Stimulated activated CD4-positive, alpha-beta T cell treated with anti-CD3 and anti-CD28 coated beads, Interleukin-1b, Interleukin-23, amount 100 ng/mL, for 4 hours (primary cell): ENCODE results near the gene TPRX2.
"Not testable (repeated sequence)": the region's sequence is repeated elsewhere in the genome, so short reads cannot be mapped to it uniquely, and the experiment has no call there.

Experiments
- DNase-seq, 2 donors: peaks; one replicate each; pipeline ENCODE4 v3.0.0-alpha.2; 2020; ENCODE audit warnings: low read depth in 2 of 2

The TPRX2 gene

GRCh38 chr19:47858646-47859285, at the start of gene TPRX2:
TSS of gene TPRX2 (plus strand) at chr19:47859235. CDS start at chr19:47859247, 12 bp downstream.
- not testable (repeated sequence) for DNase-seq

- peak; percentile 78 to 81 for DNase-seq
These were observed 45.6 kb upstream of the TPRX2 start for GRCh38 chr19:47813304-47813994.

GRCh38 chr19:47813995-47814328, 45.1 kb upstream of the TPRX2 start:
- no peak for DNase-seq

GRCh38 chr19:47816270-47816669, 42.8 kb upstream of the TPRX2 start:
- not testable (repeated sequence) for DNase-seq

- not testable (repeated sequence) for DNase-seq
These were observed 40.8 kb upstream of the TPRX2 start for GRCh38 chr19:47818221-47818620.

- DNase-seq: no peak
These were observed 39.2 kb upstream of the TPRX2 start for GRCh38 chr19:47819858-47820257.

GRCh38 chr19:47820410-47820809, 38.6 kb upstream of the TPRX2 start:
- DNase-seq: no peak

- DNase-seq: no peak
These were observed 37.5 kb upstream of the TPRX2 start, which contains the start of gene CRX for GRCh38 chr19:47821460-47822020. TSS of gene CRX (plus strand) at chr19:47821937. CDS start at chr19:47834444, 12,507 bp downstream.

GRCh38 chr19:47824396-47824795, 34.6 kb upstream of the TPRX2 start:
- no peak for DNase-seq

- DNase-seq: no peak
These were observed 32.2 kb upstream of the TPRX2 start for GRCh38 chr19:47826800-47827199.

- no peak for DNase-seq
These were observed 26.3 kb upstream of the TPRX2 start for GRCh38 chr19:47832723-47833122.

GRCh38 chr19:47836038-47836437, 23.0 kb upstream of the TPRX2 start:
- DNase-seq: no peak

- DNase-seq: no peak
These were observed 19.6 kb upstream of the TPRX2 start for GRCh38 chr19:47839411-47839810.

- DNase-seq: no peak
These were observed 19.1 kb upstream of the TPRX2 start for GRCh38 chr19:47839913-47840312.

GRCh38 chr19:47842941-47843340, 16.1 kb upstream of the TPRX2 start:
- DNase-seq: no peak

GRCh38 chr19:47848425-47848822, 10.6 kb upstream of the TPRX2 start:
- DNase-seq: no peak

- DNase-seq: peak; percentile 10 to 29
These were observed 10.1 kb upstream of the TPRX2 start for GRCh38 chr19:47848823-47849473.

- no peak for DNase-seq
These were observed 6.0 kb upstream of the TPRX2 start for GRCh38 chr19:47853003-47853402.

- DNase-seq: no peak
These were observed 4.6 kb upstream of the TPRX2 start for GRCh38 chr19:47854459-47854858.

- not testable (repeated sequence) for DNase-seq
These were observed 804 bp upstream of the TPRX2 start for GRCh38 chr19:47858231-47858630.

- DNase-seq: not testable (repeated sequence)
These were observed 803 bp downstream of the TPRX2 start for GRCh38 chr19:47859838-47860237.

- DNase-seq: no peak
These were observed 1.7 kb downstream of the TPRX2 start for GRCh38 chr19:47860602-47861297.
